Common myeloid progenitor, CD34-positive (primary cell): ENCODE measurements around the gene DDX4.
"Not testable (repeated sequence)": the region's sequence is repeated elsewhere in the genome, so short reads cannot be mapped to it uniquely, and the experiment has no call there.

ENCODE experiments used
- CTCF ChIA-PET: fragments of 350-600 bp; sonication (Branson Sonifier 250); formaldehyde crosslinking; loops from one replicate; lab custom pipeline; 2021; ENCODE audit warnings: antibody characterized with exemption; lab: Charles Lee
- POLR2A ChIA-PET: fragments of 350-600 bp; sonication (Branson Sonifier 250); formaldehyde crosslinking; loops from one replicate; lab custom pipeline; 2021; ENCODE audit warnings: antibody characterized with exemption; lab: Charles Lee
- DNase-seq, 3 donors: peaks; one replicate each; pipeline versions ENCODE4 v3.0.0 to v3.0.0-alpha.2; 2013
- H3K27ac ChIP-seq, 2 experiments: 1 replicate in 1 of 2; 2 replicates in 1 of 2; pipeline ENCODE4 v1.7.0; 2013; ENCODE audit warnings: inconsistent platforms in 2 of 2, low read length in 2 of 2, mild to moderate bottlenecking in 2 of 2, low read depth in 1 of 2, moderate library complexity in 1 of 2; ENCODE audit not compliant: severe bottlenecking in 2 of 2, insufficient read depth in 1 of 2, poor library complexity in 1 of 2
- H3K27me3 ChIP-seq, 5 experiments: replicated peaks in 2 of 5; 1 replicate in 3 of 5; 2 replicates in 2 of 5; pipeline versions ENCODE4 v1.6.1 to v1.7.0; 2013; ENCODE audit warnings: low read length in 4 of 5, mild to moderate bottlenecking in 2 of 5, moderate library complexity in 2 of 5, inconsistent platforms in 1 of 5; ENCODE audit not compliant: insufficient read depth in 5 of 5, control insufficient read depth in 4 of 5
- H3K36me3 ChIP-seq, 4 experiments: 1 replicate in 2 of 4; 2 replicates in 2 of 4; pipeline versions ENCODE4 v1.6.1 to v1.7.0; 2013; ENCODE audit warnings: low read length in 3 of 4, control low read depth in 1 of 4, mild to moderate bottlenecking in 1 of 4; ENCODE audit not compliant: control insufficient read depth in 4 of 4, insufficient read depth in 4 of 4
- H3K4me1 ChIP-seq, 4 experiments: 1 replicate in 3 of 4; 2 replicates in 1 of 4; pipeline versions ENCODE4 v1.6.1 to v1.7.1; 2013; ENCODE audit warnings: low read length in 3 of 4, mild to moderate bottlenecking in 3 of 4, control low read depth in 1 of 4, inconsistent platforms in 1 of 4, moderate library complexity in 1 of 4; ENCODE audit not compliant: control insufficient read depth in 4 of 4, insufficient read depth in 4 of 4; ENCODE audit errors: control extremely low read depth in 1 of 4
- H3K4me3 ChIP-seq, 7 experiments: 1 replicate in 4 of 7; 2 replicates in 3 of 7; pipeline versions ENCODE4 v1.5.1 to v1.7.0; 2013; ENCODE audit warnings: mild to moderate bottlenecking in 7 of 7, low read length in 6 of 7, moderate library complexity in 6 of 7, inconsistent platforms in 2 of 7, low read depth in 2 of 7, control low read depth in 1 of 7; ENCODE audit not compliant: insufficient read depth in 4 of 7, control insufficient read depth in 1 of 7; ENCODE audit errors: extremely low read depth in 1 of 7
- H3K9me3 ChIP-seq, 5 experiments: 1 replicate in 4 of 5; 2 replicates in 1 of 5; pipeline versions ENCODE4 v1.6.1 to v1.7.1; 2013; ENCODE audit warnings: low read length in 4 of 5, mild to moderate bottlenecking in 2 of 5, inconsistent platforms in 1 of 5, low read depth in 1 of 5, moderate library complexity in 1 of 5; ENCODE audit not compliant: control insufficient read depth in 4 of 5, insufficient read depth in 2 of 5; ENCODE audit errors: control extremely low read depth in 1 of 5
- WGBS: methylation state at CpG from one replicate; pipeline ENCODE4 v1.1.5; 2013; ENCODE audit not compliant: insufficient coverage; 5-methylcytosine and 5-hydroxymethylcytosine counted together

Gene DDX4

DNA sequence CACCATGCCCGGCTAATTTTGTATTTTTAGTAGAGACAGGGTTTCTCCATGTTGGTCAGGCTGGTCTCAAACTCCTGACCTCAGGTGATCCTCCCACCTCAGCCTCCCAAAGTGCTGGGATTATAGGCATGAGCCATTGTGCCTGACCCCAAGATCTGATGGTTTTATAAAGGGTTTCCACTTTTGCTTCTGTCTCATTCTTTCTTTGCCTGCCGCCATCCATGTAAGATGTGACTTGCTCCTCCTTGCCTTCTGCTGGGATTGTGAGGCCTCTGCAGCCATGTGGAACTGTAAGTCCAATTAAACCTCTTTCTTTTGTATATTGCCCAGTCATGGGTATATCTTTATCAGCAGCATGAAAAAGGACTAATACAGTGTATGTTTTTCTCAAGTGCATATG, 18.8 kb upstream of the DDX4 start:
- DNase-seq, H3K9me3 ChIP-seq, POLR2A ChIA-PET, CTCF ChIA-PET, H3K4me1 ChIP-seq, H3K27me3 ChIP-seq, H3K4me3 ChIP-seq, H3K36me3 ChIP-seq, H3K27ac ChIP-seq: not testable (repeated sequence)
- WGBS = 100% methylated on average over 1 of the region's 2 CpGs

DNA sequence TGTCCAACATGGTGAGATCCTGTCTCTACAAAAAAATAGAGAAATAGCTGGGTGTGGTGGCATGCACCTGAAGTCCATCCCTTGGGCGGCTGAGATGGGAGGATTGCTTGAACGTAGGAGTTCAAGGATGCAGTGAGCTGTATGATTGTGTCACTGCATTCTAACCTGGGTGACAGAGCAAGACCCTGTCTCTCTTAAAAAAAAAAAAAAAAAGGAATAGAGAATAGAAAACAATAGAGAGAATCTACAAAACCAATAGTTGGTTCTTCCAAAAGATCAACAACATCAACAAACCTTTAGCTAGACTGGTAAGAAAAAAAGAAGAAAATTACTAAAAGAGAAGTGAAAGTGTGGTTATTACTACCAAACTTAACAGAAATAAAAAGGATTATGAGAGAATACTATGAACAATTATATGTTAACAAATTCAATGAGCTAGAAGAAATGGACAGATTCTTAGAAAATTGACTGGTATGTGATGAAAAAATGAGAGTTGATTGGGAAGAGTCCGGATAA, 17.6 kb upstream of the DDX4 start:
- Histone ChIP-seq H3K4me1 (no peaks in the 10 kb centered on the region), H3K4me3 (no peak overlapping the region), H3K36me3 (no peaks in the 10 kb centered on the region), H3K27ac (no peak overlapping the region), H3K27me3 (no peaks in the 10 kb centered on the region), H3K9me3 (peaks cover 0 to 9% (median 0%) of the 10 kb centered on the region in 5 experiments)
- CTCF ChIA-PET = no interaction called here
- DNase-seq = no peak
- WGBS = 100% methylated on average over 1 of the region's 3 CpGs
- POLR2A ChIA-PET = no interaction called here

DNA sequence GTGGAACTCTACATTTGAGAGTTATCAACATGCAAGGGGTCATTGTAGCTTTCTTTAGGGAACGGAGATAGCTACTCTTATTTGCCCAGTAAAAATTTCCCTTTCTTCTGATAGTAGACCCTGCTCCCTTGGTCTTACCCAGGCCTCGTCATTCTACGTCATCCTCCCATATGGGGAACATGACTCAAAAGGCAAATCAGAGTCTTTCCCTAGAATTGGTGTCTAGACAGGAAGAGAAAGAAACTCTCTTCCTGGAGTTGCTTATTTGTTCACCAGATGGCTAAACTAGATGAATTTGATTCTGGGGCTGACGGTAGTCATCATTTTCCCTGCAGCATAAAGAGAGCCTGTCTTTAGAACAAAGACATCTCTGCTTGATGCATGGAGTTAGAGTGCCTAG, 13.6 kb upstream of the DDX4 start:
- ChIA-PET CTCF (no interaction called here), POLR2A (no interaction called here)
- no peaks in the 10 kb centered on the region for H3K27me3 ChIP-seq
- no peaks in the 10 kb centered on the region for H3K4me1 ChIP-seq
- H3K27ac ChIP-seq = no peak overlapping the region
- DNase-seq = no peak
- no peaks in the 10 kb centered on the region for H3K9me3 ChIP-seq
- H3K36me3 ChIP-seq = no peaks in the 10 kb centered on the region
- WGBS = 100% methylated on average over 4 of the region's 4 CpGs
- H3K4me3 ChIP-seq = no peak overlapping the region

DNA sequence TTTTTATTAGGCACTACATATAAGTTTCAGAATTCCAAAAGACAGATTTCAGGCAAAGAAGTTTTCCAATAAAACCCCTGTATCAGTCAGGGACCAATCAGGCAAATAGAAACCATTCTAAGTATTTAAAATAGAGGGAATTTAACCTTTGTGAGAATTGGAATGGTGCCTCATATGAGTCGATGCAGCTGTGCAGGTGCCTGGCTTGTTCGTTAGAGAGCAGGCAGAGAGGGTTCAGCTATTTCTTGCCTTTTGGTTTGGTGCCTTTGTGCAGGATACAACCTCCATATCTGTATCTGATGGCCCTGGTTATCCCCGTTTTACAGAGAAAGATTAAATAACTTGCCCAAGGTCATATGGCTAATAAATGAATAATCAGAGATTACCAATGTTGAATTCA, 6.0 kb upstream of the DDX4 start:
- CTCF ChIA-PET = interaction anchor here (1.5 kb wide), 1 partner anchor 12 kb away, joined by 3 read pairs; no protein-coding TSS in a partner anchor
- no CpG with 5 or more reads among the region's 3 CpGs for WGBS
- no peak overlapping the region for H3K4me3 ChIP-seq
- no peaks in the 10 kb centered on the region for H3K27me3 ChIP-seq
- no peaks in the 10 kb centered on the region for H3K4me1 ChIP-seq
- POLR2A ChIA-PET = no interaction called here
- H3K9me3 ChIP-seq = no peaks in the 10 kb centered on the region
- no peaks in the 10 kb centered on the region for H3K36me3 ChIP-seq
- no peak for DNase-seq
- H3K27ac ChIP-seq = no peak overlapping the region

DNA sequence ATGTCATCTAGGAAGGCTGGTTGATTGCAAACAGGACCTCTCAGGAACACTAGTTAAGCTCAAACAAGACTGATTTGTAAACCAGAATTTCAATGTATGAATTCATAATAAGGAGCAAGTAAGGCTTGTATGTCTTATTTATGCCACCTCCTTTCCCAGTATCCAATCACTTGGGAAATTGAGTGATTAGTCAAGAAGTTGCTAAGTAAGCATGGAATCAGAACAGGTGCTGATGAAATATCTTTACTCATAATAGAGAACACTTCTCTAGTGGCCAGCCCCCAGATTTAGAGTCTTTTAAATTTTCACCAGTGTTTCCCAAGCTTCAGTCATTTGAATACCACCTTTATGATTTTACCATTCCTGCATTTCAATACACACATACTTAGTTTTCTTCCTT, 5.3 kb upstream of the DDX4 start:
- CTCF ChIA-PET = no interaction called here

DNA sequence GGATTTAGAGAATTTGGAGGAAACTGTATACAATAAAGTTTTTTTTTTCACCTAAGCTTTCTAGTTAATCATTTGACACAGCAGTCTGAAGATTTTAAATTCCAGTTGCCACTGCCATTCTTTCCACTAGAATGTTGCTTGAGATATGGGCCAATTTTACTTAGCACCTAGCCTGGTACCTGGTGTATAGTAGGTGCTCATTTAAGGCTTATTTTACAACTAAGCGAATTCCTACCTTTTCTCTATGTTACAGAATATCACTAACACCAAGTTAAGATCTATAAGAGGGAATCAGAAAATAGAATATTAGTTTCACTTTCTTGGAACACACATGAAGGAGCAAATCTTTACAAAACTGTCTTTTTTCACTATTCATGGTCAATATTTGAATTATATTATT, 3.2 kb upstream of the DDX4 start:
- no peaks in the 10 kb centered on the region for H3K36me3 ChIP-seq
- no CpG with 5 or more reads among the region's 1 CpG for WGBS
- H3K27me3 ChIP-seq = no peaks in the 10 kb centered on the region
- no peak overlapping the region for H3K4me3 ChIP-seq
- no peak overlapping the region for H3K27ac ChIP-seq
- H3K4me1 ChIP-seq = no peaks in the 10 kb centered on the region
- no peak for DNase-seq
- peaks cover 0 to 2% (median 0%) of the 10 kb centered on the region in 5 experiments for H3K9me3 ChIP-seq
- CTCF ChIA-PET = no interaction called here
- POLR2A ChIA-PET = no interaction called here

More for the DNA sequence above, 5.3 kb upstream of the DDX4 start:
- no peak overlapping the region for H3K27ac ChIP-seq
- H3K27me3 ChIP-seq = no peaks in the 10 kb centered on the region
- no peak overlapping the region for H3K4me3 ChIP-seq
- H3K36me3 ChIP-seq = no peaks in the 10 kb centered on the region
- POLR2A ChIA-PET = no interaction called here
- no peak for DNase-seq
- H3K4me1 ChIP-seq = no peaks in the 10 kb centered on the region
- H3K9me3 ChIP-seq = no peaks in the 10 kb centered on the region

DNA sequence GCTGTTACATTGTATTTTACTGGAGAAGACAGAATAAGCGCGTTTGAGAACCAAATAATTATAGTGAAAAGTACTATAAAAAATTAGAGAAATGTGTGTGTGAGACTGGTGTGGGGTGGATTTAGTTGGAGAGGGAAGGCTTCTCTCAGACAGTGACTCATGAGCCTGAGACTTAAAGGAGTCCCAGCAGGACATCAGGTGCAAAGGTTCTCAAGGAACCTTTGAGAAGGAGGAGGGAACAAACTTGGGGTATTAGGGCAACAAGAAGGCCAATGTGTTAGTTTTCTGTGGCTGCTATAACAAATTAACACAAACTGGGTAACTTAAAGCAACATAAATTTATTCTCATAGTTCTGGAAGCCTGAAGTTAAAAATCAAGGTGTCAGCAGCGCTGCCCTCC, 4.9 kb downstream of the DDX4 start:
- H3K36me3 ChIP-seq = no peaks in the 10 kb centered on the region
- H3K27me3 ChIP-seq = peaks cover 0 to 2% (median 0%) of the 10 kb centered on the region in 5 experiments
- POLR2A ChIA-PET = no interaction called here
- WGBS = 93% methylated on average over 3 of the region's 3 CpGs
- H3K27ac ChIP-seq = no peak overlapping the region
- no peak for DNase-seq
- no peaks in the 10 kb centered on the region for H3K4me1 ChIP-seq
- H3K9me3 ChIP-seq = peaks cover 0 to 2% (median 0%) of the 10 kb centered on the region in 5 experiments
- no peak overlapping the region for H3K4me3 ChIP-seq
- CTCF ChIA-PET = no interaction called here
